NCI-H2081 treated with DMSO at 0.1 percent for 48 hours (cell line): ENCODE results near the gene PADI6.

ENCODE experiments used
- DNase-seq: peaks from one replicate; lab custom pipeline; 2025; lab: John Stamatoyannopoulos, UW

Gene PADI6

GRCh38 chr1:17356387-17357026 lies 15.5 kb upstream of the PADI6 start:
- DNase-seq = no peak

- no peak for DNase-seq
Observed at GRCh38 chr1:17358557-17358956, 13.4 kb upstream of the PADI6 start.

GRCh38 chr1:17359031-17359430 lies 13.0 kb upstream of the PADI6 start:
- DNase-seq = no peak

- no peak for DNase-seq
Observed at GRCh38 chr1:17359808-17360207, 12.2 kb upstream of the PADI6 start.

GRCh38 chr1:17360272-17360956 lies 11.6 kb upstream of the PADI6 start:
- no peak for DNase-seq

- DNase-seq = no peak
Observed at GRCh38 chr1:17361687-17362086, 10.3 kb upstream of the PADI6 start.

GRCh38 chr1:17363351-17363750 lies 8.6 kb upstream of the PADI6 start:
- no peak for DNase-seq

- DNase-seq = no peak
Observed at GRCh38 chr1:17363771-17364170, 8.2 kb upstream of the PADI6 start.

GRCh38 chr1:17365293-17365692 lies 6.7 kb upstream of the PADI6 start:
- DNase-seq = no peak

GRCh38 chr1:17369466-17369865 lies 2.5 kb upstream of the PADI6 start:
- no peak for DNase-seq

GRCh38 chr1:17370618-17371017 lies 1.4 kb upstream of the PADI6 start:
- DNase-seq = no peak

GRCh38 chr1:17372955-17373354 lies 959 bp downstream of the PADI6 start:
- DNase-seq = no peak

GRCh38 chr1:17375651-17376050 lies 3.7 kb downstream of the PADI6 start:
- DNase-seq = no peak

- DNase-seq = no peak
Observed at GRCh38 chr1:17377325-17377953, 5.4 kb downstream of the PADI6 start.

GRCh38 chr1:17381161-17381560 lies 9.2 kb downstream of the PADI6 start:
- no peak for DNase-seq

GRCh38 chr1:17392199-17392740 lies 20.3 kb downstream of the PADI6 start:
- DNase-seq = no peak

GRCh38 chr1:17393230-17393629 lies 21.2 kb downstream of the PADI6 start:
- DNase-seq = no peak

- DNase-seq = no peak
Observed at GRCh38 chr1:17397910-17398695, 26.1 kb downstream of the PADI6 start.

GRCh38 chr1:17400725-17401341 lies 28.8 kb downstream of the PADI6 start:
- DNase-seq = no peak

GRCh38 chr1:17401841-17402240 lies 29.8 kb downstream of the PADI6 start:
- no peak for DNase-seq

- DNase-seq = no peak
Observed at GRCh38 chr1:17403081-17403480, 31.1 kb downstream of the PADI6 start.
